Right lobe of liver (tissue), 6 donors: Measurements from ENCODE around the gene FMN2. TPM values are rescaled to one million over a fixed set of nuclear protein-coding genes. Genes with fewer than 3 reads are reported as not detected.

Experiments
- ATAC-seq, 4 donors: fragments of 200-7000 bp; cut with Tn5 transposase; one replicate each; pipeline ENCODE4 v1.9.1; 2020; ENCODE audit warnings: mild to moderate bottlenecking in 4 of 4, moderate library complexity in 4 of 4
- DNase-seq, 3 donors: peaks; one replicate each; pipeline ENCODE4 v3.0.0-alpha.2; 2020
- H3K27ac ChIP-seq, 3 donors: fragments of 200-600 bp; one replicate each; pipeline ENCODE4 v1.8.0; 2022
- H3K27me3 ChIP-seq, 2 donors: fragments of 200-600 bp; one replicate each; pipeline ENCODE4 v1.8.0; 2022
- H3K36me3 ChIP-seq, 4 donors: fragments of 200-600 bp; sonication (generic) in 1 of 4; one replicate each; pipeline versions ENCODE4 v1.5.1 to v1.8.0; 2017 to 2022; ENCODE audit warnings: control low read depth in 1 of 4
- H3K4me1 ChIP-seq, 4 donors: fragments of 200-600 bp; sonication (generic) in 1 of 4; one replicate each; pipeline versions ENCODE4 v1.5.1 to v1.8.0; 2017 to 2022; ENCODE audit warnings: control low read depth in 1 of 4
- H3K4me3 ChIP-seq, 3 donors: fragments of 200-600 bp; one replicate each; pipeline ENCODE4 v1.8.0; 2022
- H3K9me3 ChIP-seq, 4 donors: fragments of 200-600 bp; sonication (generic) in 1 of 4; one replicate each; pipeline versions ENCODE4 v1.5.1 to v1.8.0; 2017 to 2022; ENCODE audit warnings: control low read depth in 1 of 4
- CTCF ChIP-seq, 4 donors: fragments of 200-600 bp in 3 of 4; fragments of 450-650 bp in 1 of 4; IDR thresholded peaks; one replicate each; pipeline versions ENCODE4 v1.5.1 to v1.8.0; 2016 to 2022; ENCODE audit warnings: antibody characterized with exemption in 4 of 4, mild to moderate bottlenecking in 2 of 4
- POLR2A ChIP-seq: fragments of 450-650 bp; IDR thresholded peaks from one replicate; pipeline ENCODE4 v1.6.1; 2017; ENCODE audit warnings: antibody characterized with exemption, mild to moderate bottlenecking
- WGBS: methylation state at CpG from one replicate; pipeline ENCODE4 v1.1.6; 2018; ENCODE audit warnings: low coverage, low lambda C conversion rate; ENCODE audit not compliant: insufficient coverage; ENCODE audit errors: missing lambda C conversion rate; 5-methylcytosine and 5-hydroxymethylcytosine counted together
- intact Hi-C, 2 donors: fragments of 100-400 bp; cut with DNase I; formaldehyde crosslinking; loops; one replicate each; pipeline versions ENCODE4 v1.11.2 to v1.14.1; 2022
- total RNA-seq, 6 experiments: library from RNA; depleted of rRNA in 2 of 6; stranded (reverse); fragments of >200 nt in 2 of 6; fragmentation: NEBNext Ultra II Directional in 3 of 6; extraction: Animal tissue kit (Norgen Biotek cat#: 25700) in 3 of 6; gene quantifications; one replicate each; pipeline versions ENCODE4 v1.1.0 to v1.2.4, GENCODE V29; 2016 to 2023
- donor health status: DM: no; HTN: yes; CAD: no.
- donor health status: DM: no; HTN: no; CAD: no.
- donor health status: DM: no; HTN: no; CAD: no.
- donor health status: DM: no; HTN: yes; CAD: no.
- donor health status: DM: no; HTN: yes; CAD: no.

The FMN2 gene
- total RNA-seq, 6 experiments from 2014 or later: 0.12 TPM; not detected in 5

DNA sequence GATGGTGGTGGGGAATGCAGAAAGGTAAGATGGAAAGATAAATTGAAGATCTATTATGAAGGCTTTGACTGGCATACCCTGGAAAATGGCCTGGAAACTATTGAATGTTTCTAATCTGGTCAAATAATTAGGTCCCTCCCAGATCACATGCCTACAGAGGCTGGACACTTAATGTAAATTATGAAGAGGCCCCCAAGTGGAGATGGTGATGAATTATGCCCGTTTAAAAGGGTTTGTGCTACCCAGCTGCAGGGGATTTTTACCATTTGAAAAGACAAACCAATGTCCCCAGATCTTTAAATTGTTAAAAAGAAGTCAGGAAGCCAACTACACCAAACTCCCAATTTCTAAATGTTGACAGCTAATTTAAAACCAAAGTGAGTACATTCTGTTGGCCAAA, 35.7 kb upstream of the FMN2 start:
- H3K27me3 ChIP-seq: no peaks in the 10 kb centered on the region
- no peak overlapping the region for H3K27ac ChIP-seq
- no peaks in the 10 kb centered on the region for H3K9me3 ChIP-seq
- intact Hi-C loops: no loop called here
- TF ChIP-seq CTCF (IDR thresholded peaks at IDR 0.05) (no peak), POLR2A (no peak)
- H3K36me3 ChIP-seq: no peaks in the 10 kb centered on the region
- no peaks in the 10 kb centered on the region for H3K4me1 ChIP-seq
- WGBS: 8% methylated on average over 1 of the region's 1 CpG
- H3K4me3 ChIP-seq: no peak overlapping the region
- no peak for ATAC-seq
- DNase-seq: no peak

DNA sequence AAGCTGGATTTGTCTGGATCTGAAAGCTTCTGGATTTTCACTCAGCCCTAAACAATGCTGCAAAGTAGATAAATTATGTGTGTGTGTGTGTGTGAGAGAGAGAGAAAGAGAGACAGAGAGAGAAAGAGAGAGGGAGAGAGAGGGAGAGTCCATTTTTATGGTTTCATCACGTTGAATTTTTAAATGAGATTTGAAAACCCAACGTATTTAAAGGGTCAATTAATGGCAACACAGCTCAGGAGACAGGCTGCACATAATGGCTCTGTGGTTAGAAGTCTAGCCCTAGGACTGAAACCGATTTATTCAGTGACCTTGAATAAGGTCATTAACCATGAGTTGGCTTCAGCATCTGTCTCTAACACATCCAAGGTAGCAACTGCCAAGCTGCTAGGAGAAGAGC, 35.3 kb upstream of the FMN2 start:
- no peak for DNase-seq
- intact Hi-C loops: no loop called here
- Histone ChIP-seq H3K4me1 (no peaks in the 10 kb centered on the region), H3K9me3 (no peaks in the 10 kb centered on the region), H3K27me3 (no peaks in the 10 kb centered on the region), H3K27ac (no peak overlapping the region), H3K36me3 (no peaks in the 10 kb centered on the region), H3K4me3 (no peak overlapping the region)
- WGBS: 19% methylated on average over 3 of the region's 3 CpGs
- TF ChIP-seq POLR2A (no peak), CTCF (IDR thresholded peaks at IDR 0.05) (no peak)
- ATAC-seq: no peak

DNA sequence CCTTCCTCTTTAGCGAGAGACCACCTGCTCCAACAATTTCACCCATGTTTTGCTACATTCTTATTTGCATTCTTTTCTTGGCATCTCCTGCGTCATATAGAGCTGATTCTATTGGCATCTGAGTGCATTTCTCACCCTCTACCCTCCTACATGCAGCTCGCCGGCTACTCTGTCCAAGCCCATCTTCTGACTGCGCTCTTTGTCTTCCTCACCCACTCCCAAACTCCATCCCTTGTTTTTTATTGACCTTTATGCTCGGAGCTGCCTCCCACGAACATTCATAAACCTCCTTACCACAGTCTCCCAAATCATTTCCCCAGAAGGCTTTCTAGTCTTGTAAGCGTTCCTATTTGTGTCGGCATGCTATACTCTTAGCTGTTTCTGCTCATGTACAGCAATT, 33.6 kb upstream of the FMN2 start:
- ATAC-seq: no peak
- no peaks in the 10 kb centered on the region for H3K9me3 ChIP-seq
- no peaks in the 10 kb centered on the region for H3K27me3 ChIP-seq
- intact Hi-C loops: no loop called here
- DNase-seq: no peak
- WGBS: 64% methylated on average over 7 of the region's 9 CpGs
- no peaks in the 10 kb centered on the region for H3K4me1 ChIP-seq
- no peak overlapping the region for H3K4me3 ChIP-seq
- no peak for TF ChIP-seq POLR2A
- TF ChIP-seq CTCF (IDR thresholded peaks at IDR 0.05): no peak
- no peak overlapping the region for H3K27ac ChIP-seq
- H3K36me3 ChIP-seq: no peaks in the 10 kb centered on the region

- no peak for DNase-seq
- Histone ChIP-seq H3K4me1 (no peaks in the 10 kb centered on the region), H3K4me3 (no peak overlapping the region), H3K27ac (no peak overlapping the region), H3K36me3 (no peaks in the 10 kb centered on the region), H3K27me3 (no peaks in the 10 kb centered on the region), H3K9me3 (no peaks in the 10 kb centered on the region)
- TF ChIP-seq CTCF (IDR thresholded peaks at IDR 0.05): no peak
- TF ChIP-seq POLR2A: no peak
- ATAC-seq: no peak
- WGBS: 75% methylated on average over 7 of the region's 7 CpGs
- intact Hi-C loops: no loop called here
These were observed 22.7 kb upstream of the FMN2 start for GRCh38 chr1:240068961-240069360.

GRCh38 chr1:240070188-240070587, 21.5 kb upstream of the FMN2 start:
- no peak overlapping the region for H3K4me3 ChIP-seq
- no peaks in the 10 kb centered on the region for H3K9me3 ChIP-seq
- intact Hi-C loops: no loop called here
- H3K27ac ChIP-seq: no peak overlapping the region
- TF ChIP-seq CTCF (IDR thresholded peaks at IDR 0.05): no peak
- no peak for TF ChIP-seq POLR2A
- no peaks in the 10 kb centered on the region for H3K27me3 ChIP-seq
- ATAC-seq: no peak
- no peak for DNase-seq
- no peaks in the 10 kb centered on the region for H3K36me3 ChIP-seq
- H3K4me1 ChIP-seq: no peaks in the 10 kb centered on the region
